A549 (cell line): ENCODE results near the gene MYO1E. TPM values are rescaled to one million over a fixed set of nuclear protein-coding genes. Genes with fewer than 3 reads are reported as not detected.

Experiments
- ATAC-seq, 2 experiments: fragments of 200-7000 bp in 1 of 2; fragments of >200 bp in 1 of 2; cut with Nextera tagmentation in 1 of 2; cut with Tn5 transposase in 1 of 2; 3 replicates each; pipeline versions ENCODE4 v1.8.0 to v1.9.1; 2018 to 2020; ENCODE audit warnings: mild to moderate bottlenecking in 1 of 2, moderate library complexity in 1 of 2
- CTCF ChIA-PET: fragments of 300-600 bp; sonication (Branson Sonifier 250); formaldehyde crosslinking; extraction: SDS; loops from one replicate; lab custom pipeline; 2021; ENCODE audit warnings: antibody characterized with exemption, inconsistent platforms; lab: Yijun Ruan, JAX
- POLR2A ChIA-PET: fragments of 350-600 bp; formaldehyde crosslinking; extraction: SDS; loops from one replicate; lab custom pipeline; 2021; ENCODE audit warnings: antibody characterized with exemption, inconsistent platforms; lab: Yijun Ruan, JAX
- DNase-seq, 2 experiments: peaks; one replicate each; pipeline versions ENCODE4 v3.0.0 to v3.0.0-alpha.2; 2011 to 2016; ENCODE audit warnings: low read depth in 1 of 2, low spot score in 1 of 2
- FAIRE-seq: peaks from 2 replicates; lab custom pipeline; 2011; peaks lifted over from hg19 to GRCh38; lab: Jason Lieb, UNC
- H3K27ac ChIP-seq, 2 experiments: fragments of >200 bp; sonication (Bioruptor Twin); formaldehyde crosslinking; 3 replicates each; pipeline ENCODE4 v1.5.1; 2016 to 2017
- H3K4me1 ChIP-seq: fragments of >200 bp; sonication (Bioruptor Twin); formaldehyde crosslinking; 3 replicates; pipeline ENCODE4 v1.6.1; 2016
- H3K4me2 ChIP-seq: fragments of >200 bp; sonication (Bioruptor Twin); formaldehyde crosslinking; 3 replicates; pipeline ENCODE4 v1.6.1; 2016
- H3K4me3 ChIP-seq: fragments of >200 bp; sonication (Bioruptor Twin); formaldehyde crosslinking; 3 replicates; pipeline ENCODE4 v1.5.1; 2016
- H3K9me3 ChIP-seq: fragments of >200 bp; sonication (Bioruptor Twin); formaldehyde crosslinking; 3 replicates; pipeline ENCODE4 v1.6.1; 2016
- CBX2 ChIP-seq: fragments of 200-600 bp; sonication (generic); IDR thresholded peaks from 2 replicates; pipeline ENCODE4 v1.6.1; 2016; ENCODE audit warnings: low read depth, mild to moderate bottlenecking, borderline replicate concordance
- CEBPB ChIP-seq, 2 experiments: fragments of >200 bp in 1 of 2; sonication (Bioruptor Twin) in 1 of 2; formaldehyde crosslinking in 1 of 2; IDR thresholded peaks; 2 replicates each; pipeline ENCODE4 v1.6.1; 2012 to 2016
- CHD4 ChIP-seq: fragments of 200-600 bp; sonication (generic); IDR thresholded peaks from 2 replicates; pipeline ENCODE4 v1.6.1; 2016; ENCODE audit warnings: antibody characterized with exemption, mild to moderate bottlenecking, borderline replicate concordance
- EP300 ChIP-seq, 2 experiments: fragments of >200 bp; sonication (Bioruptor Twin); formaldehyde crosslinking; IDR thresholded peaks; 2 replicates in 1 of 2; 3 replicates in 1 of 2; pipeline ENCODE4 v1.6.1; 2016 to 2017
- ESRRA ChIP-seq: fragments of 150-350 bp; IDR thresholded peaks from 2 replicates; pipeline ENCODE4 v1.6.1; 2014; ENCODE audit warnings: mild to moderate bottlenecking, low read length, borderline replicate concordance
- FOSL2 ChIP-seq, 2 experiments: fragments of 450-650 bp in 1 of 2; fragments of >200 bp in 1 of 2; sonication (Bioruptor Twin) in 1 of 2; formaldehyde crosslinking; IDR thresholded peaks; 2 replicates each; pipeline versions ENCODE4 v1.5.0 to v1.6.1; 2016 to 2020; ENCODE audit warnings: mild to moderate bottlenecking in 1 of 2, moderate library complexity in 1 of 2
- GATA3 ChIP-seq: IDR thresholded peaks from 2 replicates; pipeline ENCODE4 v1.6.1; 2012; ENCODE audit warnings: borderline replicate concordance
- HOXA7 ChIP-seq: fragments of 250-450 bp; sonication (Bioruptor Pico); IDR thresholded peaks from 2 replicates; pipeline ENCODE4 v1.5.0; 2020; ENCODE audit warnings: mild to moderate bottlenecking, moderate library complexity
- HOXB13 ChIP-seq: fragments of 250-450 bp; sonication (Bioruptor Pico); IDR thresholded peaks from 2 replicates; pipeline ENCODE4 v1.5.0; 2020; ENCODE audit warnings: low read depth, mild to moderate bottlenecking, moderate library complexity
- HOXB5 ChIP-seq: fragments of 250-450 bp; sonication (Bioruptor Pico); IDR thresholded peaks from 2 replicates; pipeline ENCODE4 v1.5.0; 2020; ENCODE audit warnings: mild to moderate bottlenecking, moderate library complexity
- JUN ChIP-seq, 2 experiments: fragments of >200 bp; sonication (Bioruptor Twin); formaldehyde crosslinking; IDR thresholded peaks; 2 replicates in 1 of 2; 3 replicates in 1 of 2; pipeline ENCODE4 v1.6.1; 2016 to 2017
- JUNB ChIP-seq: fragments of >200 bp; sonication (Bioruptor Twin); formaldehyde crosslinking; IDR thresholded peaks from 2 replicates; pipeline ENCODE4 v1.6.1; 2016
- KDM1A ChIP-seq: fragments of 200-600 bp; sonication (generic); IDR thresholded peaks from 2 replicates; pipeline ENCODE4 v1.6.1; 2016; ENCODE audit warnings: low read depth, mild to moderate bottlenecking
- MYC ChIP-seq: IDR thresholded peaks from 2 replicates; pipeline ENCODE4 v1.6.1; 2012; ENCODE audit warnings: mild to moderate bottlenecking, inconsistent platforms, low read length, improper control_type of control experiment, borderline replicate concordance
- POLR2AphosphoS2 ChIP-seq: conservative IDR thresholded peaks from 2 replicates; pipeline ENCODE4 v1.6.1; 2012; ENCODE audit warnings: low read length, improper control_type of control experiment, inconsistent platforms
- RARB ChIP-seq: fragments of 250-450 bp; sonication (Bioruptor Pico); IDR thresholded peaks from 2 replicates; pipeline ENCODE4 v1.8.0; 2021; ENCODE audit warnings: mild to moderate bottlenecking, moderate library complexity
- SMC3 ChIP-seq: fragments of >200 bp; sonication (Bioruptor Twin); formaldehyde crosslinking; IDR thresholded peaks from 3 replicates; pipeline ENCODE4 v1.6.1; 2018; ENCODE audit warnings: inconsistent platforms
- TP53 ChIP-seq: fragments of 250-450 bp; sonication (Bioruptor Pico); IDR thresholded peaks from 2 replicates; pipeline ENCODE4 v1.5.0; 2021; ENCODE audit warnings: mild to moderate bottlenecking, moderate library complexity
- ZNF302 ChIP-seq: fragments of 250-450 bp; sonication (Bioruptor Pico); IDR thresholded peaks from 2 replicates; pipeline ENCODE4 v1.9.0; 2021; ENCODE audit warnings: inconsistent platforms, mild to moderate bottlenecking, moderate library complexity
- WGBS: methylation state at CpG from one replicate; pipeline ENCODE4 v1.1.6; 2017; ENCODE audit errors: missing lambda C conversion rate; 5-methylcytosine and 5-hydroxymethylcytosine counted together
- polyA plus RNA-seq, 4 experiments: library from polyadenylated mRNA; depleted of rRNA in 3 of 4; stranded (reverse); fragments of >200 nt; fragmentation: RNase III in 1 of 4; extraction: RNeasy Plus Mini Kit Qiagen cat#74134 plus additional on column Dnase treatment in 1 of 4; gene quantifications; 2 replicates in 3 of 4; 3 replicates in 1 of 4; pipeline ENCODE4 v1.2.3, GENCODE V29; 2011 to 2017
- TF ChIP-seq, protein P1 (sequence below): fragments of 250-450 bp; sonication (Bioruptor Pico); IDR thresholded peaks from 2 replicates; pipeline ENCODE4 v1.5.0; 2020; ENCODE audit warnings: low read depth, mild to moderate bottlenecking, moderate library complexity
- TF ChIP-seq, protein P2 (sequence below): fragments of >200 bp; sonication (Bioruptor Twin); formaldehyde crosslinking; IDR thresholded peaks from 3 replicates; pipeline ENCODE4 v1.6.1; 2016
- TF ChIP-seq, protein P3 (sequence below): IDR thresholded peaks from 2 replicates; pipeline ENCODE4 v1.6.1; 2012

The MYO1E gene
- polyA plus RNA-seq, 2 of the 4 experiments (the other 2 are of a cell fraction): 202 to 497 TPM

DNA sequence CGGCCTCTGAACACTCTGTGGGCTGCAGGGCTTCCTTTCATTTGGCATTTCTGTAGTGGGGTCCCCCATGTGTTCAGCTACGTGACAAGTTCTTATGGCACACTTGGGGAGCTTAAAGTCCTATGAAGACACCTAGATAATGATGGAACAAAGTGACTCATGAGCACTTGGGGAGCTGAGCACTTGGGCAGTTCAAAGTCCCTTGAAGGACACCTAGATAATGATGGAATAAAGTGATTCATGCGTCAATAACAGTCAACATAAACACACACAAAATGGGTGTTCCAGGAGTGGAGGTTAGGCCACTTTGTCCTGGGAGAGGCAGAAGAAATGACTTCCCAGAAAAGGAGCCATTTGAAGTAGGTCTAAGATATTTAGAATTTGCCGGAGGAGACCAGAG, 99.4 kb downstream of the MYO1E start:
- peak overlapping the region; percentile 84 to 90 for H3K27ac ChIP-seq
- ATAC-seq: peak; percentile 6 to 19; a peak in 3 of 6 replicates
- CTCF ChIA-PET: interaction anchor here (0.6 to 2.1 kb wide), 5 partner anchors 10 to 1683 kb away, joined by 3 to 7 read pairs (median 4); no protein-coding TSS in a partner anchor
- peaks cover 100% of the 10 kb centered on the region for H3K4me1 ChIP-seq
- H3K4me3 ChIP-seq: no peak overlapping the region
- POLR2A ChIA-PET: no interaction called here
- no peaks in the 10 kb centered on the region for H3K9me3 ChIP-seq
- 53% methylated on average over 4 of the region's 4 CpGs for WGBS
- peak overlapping the region; percentile 63 for H3K4me2 ChIP-seq
- TF ChIP-seq, protein P1, sequence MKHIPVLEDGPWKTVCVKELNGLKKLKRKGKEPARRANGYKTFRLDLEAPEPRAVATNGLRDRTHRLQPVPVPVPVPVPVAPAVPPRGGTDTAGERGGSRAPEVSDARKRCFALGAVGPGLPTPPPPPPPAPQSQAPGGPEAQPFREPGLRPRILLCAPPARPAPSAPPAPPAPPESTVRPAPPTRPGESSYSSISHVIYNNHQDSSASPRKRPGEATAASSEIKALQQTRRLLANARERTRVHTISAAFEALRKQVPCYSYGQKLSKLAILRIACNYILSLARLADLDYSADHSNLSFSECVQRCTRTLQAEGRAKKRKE (CRISPR knock-in tag): no peak
- peak; percentile 48 to 54; a peak in 2 of 5 replicates for TF ChIP-seq EP300 (IDR thresholded peaks at IDR 0.05)
- TF ChIP-seq ESRRA: peak; percentile 83; the same call in 1 of the 2 replicates
- TF ChIP-seq CBX2: no peak
- TF ChIP-seq FOSL2 (IDR thresholded peaks at IDR 0.05): peak; percentile 60
- TF ChIP-seq FOSL2 (CRISPR knock-in tag; IDR thresholded peaks at IDR 0.05): peak; percentile 92
- peak; percentile 75 for TF ChIP-seq GATA3
- no peak for TF ChIP-seq CHD4
- peak in 1 of 2 experiments; percentile 43; a peak in 1 of 4 replicates for TF ChIP-seq CEBPB (IDR thresholded peaks at IDR 0.05)
- TF ChIP-seq SMC3: 0 out of 3 replicates have a peak, but pooled peaks have one; percentile 13
- peak; percentile 57; the same call in 1 of the 2 replicates for TF ChIP-seq JUNB
- peak; percentile 57 to 59; a peak in 1 of 5 replicates for TF ChIP-seq JUN (IDR thresholded peaks at IDR 0.05)
- TF ChIP-seq, protein P2, sequence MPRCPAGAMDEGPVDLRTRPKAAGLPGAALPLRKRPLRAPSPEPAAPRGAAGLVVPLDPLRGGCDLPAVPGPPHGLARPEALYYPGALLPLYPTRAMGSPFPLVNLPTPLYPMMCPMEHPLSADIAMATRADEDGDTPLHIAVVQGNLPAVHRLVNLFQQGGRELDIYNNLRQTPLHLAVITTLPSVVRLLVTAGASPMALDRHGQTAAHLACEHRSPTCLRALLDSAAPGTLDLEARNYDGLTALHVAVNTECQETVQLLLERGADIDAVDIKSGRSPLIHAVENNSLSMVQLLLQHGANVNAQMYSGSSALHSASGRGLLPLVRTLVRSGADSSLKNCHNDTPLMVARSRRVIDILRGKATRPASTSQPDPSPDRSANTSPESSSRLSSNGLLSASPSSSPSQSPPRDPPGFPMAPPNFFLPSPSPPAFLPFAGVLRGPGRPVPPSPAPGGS: 0 out of 3 replicates have a peak, but pooled peaks have one; percentile 35
- DNase-seq: peak in 1 of 2 experiments; percentile 91
- peak; percentile 18 for FAIRE-seq

DNA sequence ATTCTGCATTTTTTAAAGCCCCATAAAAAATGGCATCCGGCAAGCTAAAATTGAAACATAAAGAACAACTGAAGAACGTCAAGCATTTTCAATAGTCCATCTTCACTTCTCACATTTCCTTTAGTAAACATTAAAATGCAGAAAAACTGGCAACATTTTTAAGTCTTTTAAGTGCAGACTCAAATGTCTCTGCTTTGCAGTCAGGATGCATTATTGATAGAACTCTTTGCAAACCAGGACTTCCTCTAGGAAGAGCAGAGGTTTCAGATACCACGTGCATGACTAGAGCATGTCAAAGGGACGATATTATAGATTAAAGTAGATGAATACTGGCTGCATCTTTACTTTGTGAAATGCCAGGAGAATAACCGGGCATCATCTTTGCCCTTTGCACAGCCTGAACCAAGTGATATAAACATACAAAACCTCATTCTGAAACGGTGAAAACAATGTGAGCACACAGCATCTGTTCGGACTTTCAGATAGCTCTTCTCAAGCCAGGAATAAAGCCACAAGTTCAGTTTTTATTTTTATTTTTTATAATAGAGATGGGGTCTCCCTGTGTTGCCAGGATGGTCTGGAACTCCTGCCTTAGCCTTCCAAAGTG, 101.0 kb downstream of the MYO1E start:
- no peak overlapping the region for H3K4me3 ChIP-seq
- no peak for ATAC-seq
- ChIA-PET CTCF (interaction anchor here (1.1 to 1.2 kb wide), 2 partner anchors 97 to 221 kb away, joined by 3 read pairs; no protein-coding TSS in a partner anchor), POLR2A (interaction anchor here (1.3 kb wide), 1 partner anchor 101 kb away, joined by 3 read pairs; the partner anchor contains the start of gene MYO1E)
- TF ChIP-seq, protein P3, sequence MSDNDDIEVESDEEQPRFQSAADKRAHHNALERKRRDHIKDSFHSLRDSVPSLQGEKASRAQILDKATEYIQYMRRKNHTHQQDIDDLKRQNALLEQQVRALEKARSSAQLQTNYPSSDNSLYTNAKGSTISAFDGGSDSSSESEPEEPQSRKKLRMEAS: peak; percentile 73
- 0 out of 2 replicates have a peak, but pooled peaks have one; percentile 57 for TF ChIP-seq ZNF302 (CRISPR knock-in tag)
- TF ChIP-seq RARB (CRISPR knock-in tag): no peak
- TF ChIP-seq TP53 (CRISPR knock-in tag): no peak
- TF ChIP-seq HOXA7 (CRISPR knock-in tag): 0 out of 2 replicates have a peak, but pooled peaks have one; percentile 51
- TF ChIP-seq CEBPB (IDR thresholded peaks at IDR 0.05): no peak
- no peak for TF ChIP-seq KDM1A
- TF ChIP-seq POLR2AphosphoS2: 0 out of 2 replicates have a peak, but pooled peaks have one; percentile 51
- TF ChIP-seq, protein P1 (CRISPR knock-in tag): 0 out of 2 replicates have a peak, but pooled peaks have one; percentile 20
- 0 out of 2 replicates have a peak, but pooled peaks have one; percentile 59 for TF ChIP-seq HOXB5 (CRISPR knock-in tag)
- peak; percentile 77 for TF ChIP-seq HOXB13 (CRISPR knock-in tag)
- TF ChIP-seq MYC: 0 out of 2 replicates have a peak, but pooled peaks have one; percentile 24
- no peak for FAIRE-seq
- H3K4me2 ChIP-seq: peak overlapping the region; percentile 63
- H3K4me1 ChIP-seq: peaks cover 100% of the 10 kb centered on the region
- H3K27ac ChIP-seq: peak overlapping the region; percentile 84 to 90
- no peak for DNase-seq
- 11% methylated on average over 7 of the region's 7 CpGs for WGBS
- H3K9me3 ChIP-seq: no peaks in the 10 kb centered on the region
